A549 treated with CpdA at 1 μM for 4 hours (cell line): Measurements from ENCODE around the gene CRHR2. TPM values are rescaled to one million over a fixed set of nuclear protein-coding genes. Genes with fewer than 3 reads are reported as not detected.

Source experiments
- total RNA-seq: library from RNA; stranded (reverse); fragments of 200-300 nt; extraction: Qiagen RNA extraction; gene quantifications from 5 replicates; pipeline ENCODE4 v1.2.3, GENCODE V29; 2022; ENCODE audit warnings: low read depth

Gene CRHR2
- 0.03 TPM in 1 of 5 replicates, not detected in the others for total RNA-seq

DNA sequence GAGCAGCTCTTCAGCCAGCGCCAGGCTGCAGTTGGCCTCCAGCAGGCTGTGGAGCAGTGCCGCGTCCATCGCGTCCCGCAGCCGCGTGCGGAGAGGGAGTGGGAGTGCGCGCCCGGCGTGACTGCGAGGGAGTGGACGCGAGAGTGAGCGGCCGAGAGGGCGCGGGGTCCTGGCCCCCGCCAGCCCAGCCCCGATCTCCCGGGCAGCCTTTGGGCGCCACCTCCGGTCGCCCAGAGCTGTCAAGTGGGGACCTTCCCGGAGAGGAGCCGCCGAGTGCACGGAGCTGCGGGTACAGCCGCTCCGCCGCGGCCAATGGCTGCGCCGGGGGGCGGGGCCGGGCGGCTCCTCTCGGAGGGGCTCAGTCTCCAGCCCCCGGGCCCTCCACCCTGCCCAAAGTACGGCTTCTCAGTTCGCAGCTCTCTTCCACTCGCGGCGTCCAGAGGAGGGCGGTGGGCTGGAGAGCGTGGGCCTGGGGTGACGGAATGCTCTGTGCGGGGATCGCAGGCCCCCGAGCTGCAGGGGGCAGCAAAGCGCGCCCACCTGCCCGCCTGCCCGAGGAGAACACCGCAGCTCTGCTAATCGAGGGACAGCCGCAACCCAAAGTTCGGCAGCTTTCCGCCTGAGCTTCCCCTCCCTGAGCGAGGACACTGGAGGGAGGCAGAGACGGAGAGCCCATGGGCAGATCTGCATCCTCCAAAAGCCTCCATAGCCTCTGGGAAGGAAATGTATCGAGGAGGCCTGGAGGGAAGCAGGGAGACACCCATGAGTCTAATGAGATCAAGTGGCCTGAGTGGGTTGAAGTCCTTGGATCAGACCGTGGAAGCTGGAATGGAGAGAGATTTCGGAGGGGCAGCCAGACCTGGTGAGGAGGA lies at the start of gene CRHR2:
TSS of gene CRHR2 (minus strand) at position 245 of the 872 bp plus-strand sequence. CDS start at position 69, 176 bp downstream.

Other genes with a start within 250 kb of the CRHR2 start
- gene NOD1, start 203.7 kb downstream of the CRHR2 start, total RNA-seq, result 4.9 to 6.4 TPM (median 5.6 TPM) in 5 replicates
- gene GGCT, start 177.6 kb downstream of the CRHR2 start, total RNA-seq, result 72.0 to 91.2 TPM (median 72.8 TPM) in 5 replicates
- 147 to 180 TPM (median 152 TPM) in 5 replicates for gene GARS1, start 87.6 kb downstream of the CRHR2 start, total RNA-seq
- not detected in 5 replicates for gene INMT, start 69.7 kb upstream of the CRHR2 start, total RNA-seq
- gene MINDY4, start 89.0 kb upstream of the CRHR2 start, total RNA-seq, result 2.8 to 3.0 TPM (median 3.0 TPM) in 5 replicates
- gene AQP1, start 229.4 kb upstream of the CRHR2 start, total RNA-seq, result 0.36 to 0.70 TPM (median 0.45 TPM) in 5 replicates